Vagina (tissue), 2 donors: ENCODE results near the gene VIPR1.

ENCODE experiments used
- CTCF ChIP-seq, 3 experiments: fragments of 450-650 bp in 2 of 3; fragments of 200-600 bp in 1 of 3; sonication (generic) in 1 of 3; IDR thresholded peaks; one replicate each; pipeline ENCODE4 v1.5.1; 2017 to 2019; ENCODE audit warnings: antibody characterized with exemption in 3 of 3, mild to moderate bottlenecking in 2 of 3, moderate library complexity in 2 of 3
- POLR2AphosphoS5 ChIP-seq, 2 donors: sonication (generic); formaldehyde crosslinking; IDR thresholded peaks; one replicate each; pipeline ENCODE4 v1.9.0; 2017; ENCODE audit warnings: antibody characterized with exemption in 2 of 2, mild to moderate bottlenecking in 2 of 2, low read depth in 1 of 2; ENCODE audit not compliant: insufficient read depth in 1 of 2

GRCh38 chr3:42544492-42545283 lies 42.2 kb downstream of the VIPR1 start:
- no peak for TF ChIP-seq CTCF (IDR thresholded peaks at IDR 0.05)
- TF ChIP-seq POLR2AphosphoS5 (IDR thresholded peaks at IDR 0.05; ENCODE audit: insufficient read depth in 1 of 2, low read depth in 1 of 2): no peak
